ENCODE results near the gene KIAA1958. TPM values are rescaled to one million over a fixed set of nuclear protein-coding genes. Genes with fewer than 3 reads are reported as not detected.

KIAA1958 gene
- total and polyA plus RNA-seq, 2 of the 8 experiments (the other 6 are each of a cell fraction or from before 2014, with no cell fraction given) = 11.4 to 43.8 TPM

DNA sequence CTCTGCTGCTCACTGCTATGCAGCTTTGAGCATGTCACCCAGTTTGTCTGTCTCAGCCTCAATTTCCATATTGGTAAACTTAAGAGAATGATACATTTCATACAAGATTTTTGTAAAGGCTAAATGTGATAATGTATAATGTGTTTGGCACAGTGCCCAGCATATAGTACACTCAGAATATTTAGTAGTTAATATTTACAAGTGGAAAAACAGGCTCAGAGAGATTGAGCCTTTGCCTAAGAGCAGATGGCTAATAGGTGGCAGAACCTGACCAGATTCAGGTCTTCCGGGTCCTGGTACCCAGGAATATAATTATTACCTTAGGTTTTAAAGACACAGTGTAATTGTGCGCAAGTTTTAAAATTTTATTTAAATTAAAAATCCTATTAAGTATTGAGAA, 46.8 kb upstream of the KIAA1958 start:
- Histone ChIP-seq H3K56ac (replicated peaks; ENCODE audit: insufficient read length, low read depth, low read length) (no peak overlapping the region), H2BK20ac (ENCODE audit: low read length) (no peak overlapping the region), H3K4me3 (ENCODE audit: extremely low read depth in 1 of 4, insufficient read depth in 2 of 4, low read depth in 3 of 4, low read length in 4 of 4) (no peak overlapping the region), H2AFZ (ENCODE audit: low read length) (no peak overlapping the region), H3K9ac (replicated peaks in 1 of 4; ENCODE audit: extremely low read depth in 1 of 4, low read depth in 3 of 4, low read length in 3 of 4) (no peak overlapping the region), H3K79me1 (ENCODE audit: low read depth, low read length) (no peaks in the 10 kb centered on the region), H2AK5ac (ENCODE audit: low read depth, low read length) (no peak overlapping the region), H3K14ac (ENCODE audit: insufficient read length) (no peak overlapping the region), H2BK5ac (ENCODE audit: low read depth, low read length) (no peak overlapping the region), H3K4me1 (replicated peaks in 1 of 4; ENCODE audit: control insufficient read depth in 3 of 4, insufficient read depth in 4 of 4, low read length in 3 of 4) (no peaks in the 10 kb centered on the region), H3K79me2 (ENCODE audit: control insufficient read depth in 1 of 2, insufficient read depth in 2 of 2, low read length in 2 of 2) (no peaks in the 10 kb centered on the region), H4K5ac (ENCODE audit: insufficient read length, low read depth, low read length) (no peak overlapping the region), H4K91ac (replicated peaks; ENCODE audit: insufficient read length, low read length) (no peak overlapping the region), H3K36me3 (ENCODE audit: control insufficient read depth in 2 of 4, insufficient read depth in 4 of 4, low read length in 3 of 4) (no peaks in the 10 kb centered on the region), H3K4ac (replicated peaks; ENCODE audit: insufficient read length, low read depth, low read length) (no peak overlapping the region), H2BK15ac (ENCODE audit: low read length) (no peak overlapping the region), H3K4me2 (ENCODE audit: insufficient read depth in 1 of 2, low read depth in 2 of 2, low read length in 2 of 2) (no peak overlapping the region), H3K23ac (ENCODE audit: insufficient read length) (no peak overlapping the region), H3K27me3 (replicated peaks in 1 of 4; ENCODE audit: control insufficient read depth in 3 of 4, extremely low read depth in 1 of 4, insufficient read depth in 3 of 4, low read length in 3 of 4) (no peaks in the 10 kb centered on the region), H3K18ac (ENCODE audit: extremely low read depth, low read length) (no peak overlapping the region), H2BK12ac (ENCODE audit: low read depth, low read length) (no peak overlapping the region), H4K8ac (ENCODE audit: extremely low read depth, insufficient read depth, low read length) (no peak overlapping the region), H3K9me3 (ENCODE audit: insufficient read depth in 2 of 2, low read depth in 1 of 2, low read length in 1 of 2) (no peaks in the 10 kb centered on the region), H3K27ac (ENCODE audit: low read depth, low read length) (no peak overlapping the region), H3K23me2 (ENCODE audit: low read depth, low read length) (no peaks in the 10 kb centered on the region), H4K20me1 (replicated peaks in 1 of 2; ENCODE audit: control insufficient read depth in 1 of 2, insufficient read depth in 2 of 2, low read length in 2 of 2) (no peaks in the 10 kb centered on the region), H2BK120ac (replicated peaks; ENCODE audit: low read depth, low read length) (no peak overlapping the region)
- WGBS, 2 experiments (ENCODE audit: extremely low coverage in 1 of 2, insufficient coverage in 1 of 2, insufficient read length in 1 of 2, insufficient replicate concordance in 2 of 2, low coverage in 1 of 2, low lambda C conversion rate in 2 of 2, missing lambda C conversion rate in 1 of 2) = 88% methylated on average over 2 of the region's 2 CpGs; no CpG with 5 or more reads in 1 of the 2 experiments
- no peak for TF ChIP-seq RNF2 (IDR thresholded peaks at IDR 0.05; ENCODE audit: borderline replicate concordance, low read depth, low read length, missing control alignments, poor library complexity, severe bottlenecking)
- TF ChIP-seq BCL11A (IDR thresholded peaks at IDR 0.05; ENCODE audit: low read depth in 2 of 2, low read length in 2 of 2) = no peak
- no peak for TF ChIP-seq CBX8 (IDR thresholded peaks at IDR 0.05; ENCODE audit: borderline replicate concordance, low read depth, low read length)
- TF ChIP-seq SP1 (IDR thresholded peaks at IDR 0.05; ENCODE audit: low read depth, low read length) = no peak
- ChIA-PET CTCF (ENCODE audit: partially characterized antibody) (interaction anchor here (0.8 to 1.0 kb wide), 3 partner anchors 14 to 353 kb away, joined by 3 to 7 read pairs (median 3); no protein-coding TSS in a partner anchor), POLR2A (ENCODE audit: partially characterized antibody) (no interaction called here)
- FAIRE-seq (no peak), DNase-seq (ENCODE audit: low read depth in 1 of 2, low spot score in 2 of 2) (no peak)

All from H1 (cell line).